ENCODE data around the gene DAB1.

Gene DAB1

GRCh38 chr1:57109247-57109646 is 314.6 kb downstream of the DAB1 start:
- Histone ChIP-seq H3K4me1 (ENCODE audit: insufficient read depth, poor library complexity, severe bottlenecking) (no peaks in the 10 kb centered on the region), H3K36me3 (ENCODE audit: low read depth) (no peaks in the 10 kb centered on the region), H3K27me3 (ENCODE audit: insufficient read depth, poor library complexity, severe bottlenecking) (no peaks in the 10 kb centered on the region), H3K27ac (ENCODE audit: poor library complexity, severe bottlenecking) (no peak overlapping the region), H3K4me3 (ENCODE audit: severe bottlenecking) (no peak overlapping the region), H3K9me3 (ENCODE audit: severe bottlenecking) (no peaks in the 10 kb centered on the region)
- TF ChIP-seq CTCF (IDR thresholded peaks at IDR 0.05; ENCODE audit: poor library complexity, severe bottlenecking): no peak
- DNase-seq (ENCODE audit: low spot score) (no peak), ATAC-seq (ENCODE audit: low read depth) (no peak)

GRCh38 chr1:57106296-57106695 is 317.6 kb downstream of the DAB1 start:
- TF ChIP-seq CTCF (IDR thresholded peaks at IDR 0.05; ENCODE audit: poor library complexity, severe bottlenecking): no peak
- no peak overlapping the region for H3K27ac ChIP-seq (ENCODE audit: poor library complexity, severe bottlenecking)
- no peak overlapping the region for H3K4me3 ChIP-seq (ENCODE audit: severe bottlenecking)
- H3K27me3 ChIP-seq (ENCODE audit: insufficient read depth, poor library complexity, severe bottlenecking): no peaks in the 10 kb centered on the region
- H3K9me3 ChIP-seq (ENCODE audit: severe bottlenecking): no peaks in the 10 kb centered on the region
- no peaks in the 10 kb centered on the region for H3K4me1 ChIP-seq (ENCODE audit: insufficient read depth, poor library complexity, severe bottlenecking)
- no peak for ATAC-seq (ENCODE audit: low read depth)
- DNase-seq (ENCODE audit: low spot score): no peak
- no peaks in the 10 kb centered on the region for H3K36me3 ChIP-seq (ENCODE audit: low read depth)

GRCh38 chr1:57102561-57103326 is 321.1 kb downstream of the DAB1 start:
- Histone ChIP-seq H3K36me3 (ENCODE audit: low read depth) (no peaks in the 10 kb centered on the region), H3K27me3 (ENCODE audit: insufficient read depth, poor library complexity, severe bottlenecking) (no peaks in the 10 kb centered on the region), H3K4me1 (ENCODE audit: insufficient read depth, poor library complexity, severe bottlenecking) (no peaks in the 10 kb centered on the region), H3K9me3 (ENCODE audit: severe bottlenecking) (no peaks in the 10 kb centered on the region), H3K27ac (ENCODE audit: poor library complexity, severe bottlenecking) (no peak overlapping the region), H3K4me3 (ENCODE audit: severe bottlenecking) (no peak overlapping the region)
- ATAC-seq (ENCODE audit: low read depth) (no peak), DNase-seq (ENCODE audit: low spot score) (no peak)
- TF ChIP-seq CTCF (IDR thresholded peaks at IDR 0.05; ENCODE audit: poor library complexity, severe bottlenecking): no peak

- Histone ChIP-seq H3K36me3 (ENCODE audit: low read depth) (no peaks in the 10 kb centered on the region), H3K4me3 (ENCODE audit: severe bottlenecking) (no peak overlapping the region), H3K9me3 (ENCODE audit: severe bottlenecking) (no peaks in the 10 kb centered on the region), H3K27me3 (ENCODE audit: insufficient read depth, poor library complexity, severe bottlenecking) (no peaks in the 10 kb centered on the region), H3K4me1 (ENCODE audit: insufficient read depth, poor library complexity, severe bottlenecking) (no peaks in the 10 kb centered on the region), H3K27ac (ENCODE audit: poor library complexity, severe bottlenecking) (no peak overlapping the region)
- ATAC-seq (ENCODE audit: low read depth): no peak
- no peak for TF ChIP-seq CTCF (IDR thresholded peaks at IDR 0.05; ENCODE audit: poor library complexity, severe bottlenecking)
- DNase-seq (ENCODE audit: low spot score): no peak
Observed at GRCh38 chr1:57101209-57101608, 322.7 kb downstream of the DAB1 start.

GRCh38 chr1:57094749-57095148 is 329.1 kb downstream of the DAB1 start:
- H3K4me1 ChIP-seq (ENCODE audit: insufficient read depth, poor library complexity, severe bottlenecking): no peaks in the 10 kb centered on the region
- H3K36me3 ChIP-seq (ENCODE audit: low read depth): no peaks in the 10 kb centered on the region
- no peak overlapping the region for H3K27ac ChIP-seq (ENCODE audit: poor library complexity, severe bottlenecking)
- no peaks in the 10 kb centered on the region for H3K9me3 ChIP-seq (ENCODE audit: severe bottlenecking)
- DNase-seq (ENCODE audit: low spot score) (no peak), ATAC-seq (ENCODE audit: low read depth) (no peak)
- no peaks in the 10 kb centered on the region for H3K27me3 ChIP-seq (ENCODE audit: insufficient read depth, poor library complexity, severe bottlenecking)
- no peak overlapping the region for H3K4me3 ChIP-seq (ENCODE audit: severe bottlenecking)
- TF ChIP-seq CTCF (IDR thresholded peaks at IDR 0.05; ENCODE audit: poor library complexity, severe bottlenecking): no peak
